Muscle layer of colon (tissue), 2 donors: ENCODE data around the gene PPFIBP1.
"Not testable (repeated sequence)": the region's sequence is repeated elsewhere in the genome, so short reads cannot be mapped to it uniquely, and the experiment has no call there.

Experiments used
- H3K27ac ChIP-seq: one replicate; pipeline ENCODE4 v1.7.0; 2013; ENCODE audit warnings: low read depth, mild to moderate bottlenecking, low read length, moderate library complexity
- H3K27me3 ChIP-seq, 2 donors: one replicate each; pipeline ENCODE4 v1.7.0; 2013; ENCODE audit warnings: low read length in 2 of 2, mild to moderate bottlenecking in 2 of 2; ENCODE audit not compliant: insufficient read depth in 2 of 2, control insufficient read depth in 1 of 2
- H3K36me3 ChIP-seq: one replicate; pipeline ENCODE4 v1.7.0; 2013; ENCODE audit warnings: mild to moderate bottlenecking, low read length; ENCODE audit not compliant: insufficient read depth
- H3K4me1 ChIP-seq: one replicate; pipeline ENCODE4 v1.7.0; 2013; ENCODE audit warnings: mild to moderate bottlenecking, low read length; ENCODE audit not compliant: insufficient read depth
- H3K4me3 ChIP-seq, 2 donors: one replicate each; pipeline ENCODE4 v1.7.0; 2013; ENCODE audit warnings: low read length in 2 of 2, low read depth in 1 of 2, mild to moderate bottlenecking in 1 of 2, moderate library complexity in 1 of 2
- H3K9ac ChIP-seq: one replicate; pipeline ENCODE4 v1.7.0; 2013; ENCODE audit warnings: low read length
- H3K9me3 ChIP-seq: one replicate; pipeline ENCODE4 v1.7.0; 2013; ENCODE audit warnings: mild to moderate bottlenecking, low read length
- donor health status: abdominal sarcoma.
- donor health status: Adenocarcinoma of cecum.

Gene PPFIBP1

GRCh38 chr12:27639265-27639664 is 115.3 kb downstream of the PPFIBP1 start:
- H3K27ac ChIP-seq, result no peak overlapping the region
- no peak overlapping the region for H3K9ac ChIP-seq
- peaks cover 1% of the 10 kb centered on the region for H3K4me1 ChIP-seq
- no peak overlapping the region for H3K4me3 ChIP-seq
- H3K36me3 ChIP-seq, result no peaks in the 10 kb centered on the region
- H3K9me3 ChIP-seq, result no peaks in the 10 kb centered on the region
- H3K27me3 ChIP-seq, result no peaks in the 10 kb centered on the region

GRCh38 chr12:27640566-27641200 is 116.7 kb downstream of the PPFIBP1 start:
- not testable (repeated sequence) for H3K36me3 ChIP-seq, H3K27me3 ChIP-seq, H3K4me3 ChIP-seq, H3K9ac ChIP-seq, H3K4me1 ChIP-seq, H3K9me3 ChIP-seq, H3K27ac ChIP-seq

- H3K9ac ChIP-seq, H3K4me3 ChIP-seq, H3K4me1 ChIP-seq, H3K27me3 ChIP-seq, H3K36me3 ChIP-seq, H3K9me3 ChIP-seq, H3K27ac ChIP-seq: not testable (repeated sequence)
Measured at GRCh38 chr12:27642361-27642760, 118.4 kb downstream of the PPFIBP1 start.

GRCh38 chr12:27642892-27643291 is 118.9 kb downstream of the PPFIBP1 start:
- H3K27ac ChIP-seq, H3K9me3 ChIP-seq, H3K27me3 ChIP-seq, H3K36me3 ChIP-seq, H3K4me1 ChIP-seq, H3K4me3 ChIP-seq, H3K9ac ChIP-seq: not testable (repeated sequence)

- H3K9ac ChIP-seq, result no peak overlapping the region
- H3K4me1 ChIP-seq, result peaks cover 8% of the 10 kb centered on the region
- no peak overlapping the region for H3K4me3 ChIP-seq
- H3K27me3 ChIP-seq, result no peaks in the 10 kb centered on the region
- H3K36me3 ChIP-seq, result peaks cover 7% of the 10 kb centered on the region
- H3K27ac ChIP-seq, result no peak overlapping the region
- H3K9me3 ChIP-seq, result no peaks in the 10 kb centered on the region
Measured at GRCh38 chr12:27644158-27644845, 120.3 kb downstream of the PPFIBP1 start.

GRCh38 chr12:27645671-27646070 is 121.7 kb downstream of the PPFIBP1 start:
- Histone ChIP-seq H3K9me3 (no peaks in the 10 kb centered on the region), H3K27ac (no peak overlapping the region), H3K4me1 (peaks cover 8% of the 10 kb centered on the region), H3K9ac (no peak overlapping the region), H3K27me3 (no peaks in the 10 kb centered on the region), H3K36me3 (peaks cover 7% of the 10 kb centered on the region), H3K4me3 (no peak overlapping the region)

- Histone ChIP-seq H3K9ac (no peak overlapping the region), H3K4me1 (peaks cover 8% of the 10 kb centered on the region), H3K4me3 (no peak overlapping the region), H3K27me3 (no peaks in the 10 kb centered on the region), H3K27ac (no peak overlapping the region), H3K9me3 (no peaks in the 10 kb centered on the region), H3K36me3 (peaks cover 7% of the 10 kb centered on the region)
Measured at GRCh38 chr12:27646149-27646548, 122.1 kb downstream of the PPFIBP1 start.

- H3K4me1 ChIP-seq, result no peaks in the 10 kb centered on the region
- no peak overlapping the region for H3K27ac ChIP-seq
- no peaks in the 10 kb centered on the region for H3K27me3 ChIP-seq
- no peak overlapping the region for H3K4me3 ChIP-seq
- H3K36me3 ChIP-seq, result peaks cover 7% of the 10 kb centered on the region
- no peaks in the 10 kb centered on the region for H3K9me3 ChIP-seq
- H3K9ac ChIP-seq, result no peak overlapping the region
Measured at GRCh38 chr12:27650011-27650410, 126.0 kb downstream of the PPFIBP1 start.

GRCh38 chr12:27651201-27651600 is 127.2 kb downstream of the PPFIBP1 start:
- H3K4me1 ChIP-seq, result no peaks in the 10 kb centered on the region
- no peak overlapping the region for H3K9ac ChIP-seq
- no peaks in the 10 kb centered on the region for H3K27me3 ChIP-seq
- H3K4me3 ChIP-seq, result no peak overlapping the region
- no peaks in the 10 kb centered on the region for H3K9me3 ChIP-seq
- no peak overlapping the region for H3K27ac ChIP-seq
- peaks cover 7% of the 10 kb centered on the region for H3K36me3 ChIP-seq

GRCh38 chr12:27652174-27652763 is 128.3 kb downstream of the PPFIBP1 start:
- Histone ChIP-seq H3K4me3 (no peak overlapping the region), H3K4me1 (no peaks in the 10 kb centered on the region), H3K27ac (no peak overlapping the region), H3K27me3 (no peaks in the 10 kb centered on the region), H3K36me3 (peaks cover 13% of the 10 kb centered on the region), H3K9ac (no peak overlapping the region), H3K9me3 (no peaks in the 10 kb centered on the region)

GRCh38 chr12:27653661-27654060 is 129.7 kb downstream of the PPFIBP1 start:
- Histone ChIP-seq H3K27me3 (no peaks in the 10 kb centered on the region), H3K27ac (no peak overlapping the region), H3K9ac (no peak overlapping the region), H3K4me3 (no peak overlapping the region), H3K4me1 (no peaks in the 10 kb centered on the region), H3K9me3 (no peaks in the 10 kb centered on the region), H3K36me3 (peaks cover 15% of the 10 kb centered on the region)

- H3K36me3 ChIP-seq, result peaks cover 15% of the 10 kb centered on the region
- H3K4me1 ChIP-seq, result not testable (repeated sequence)
Measured at GRCh38 chr12:27655476-27655875, 131.5 kb downstream of the PPFIBP1 start.

More at GRCh38 chr12:27655476-27655875, 131.5 kb downstream of the PPFIBP1 start:
- not testable (repeated sequence) for H3K27me3 ChIP-seq, H3K9me3 ChIP-seq, H3K9ac ChIP-seq, H3K27ac ChIP-seq, H3K4me3 ChIP-seq
